GM21723 (cell line): ENCODE results near the gene CANT1.
"Not testable (repeated sequence)": the region's sequence is repeated elsewhere in the genome, so short reads cannot be mapped to it uniquely, and the experiment has no call there.

Experiments used
- ATAC-seq: cut with Tn5 transposase; IDR thresholded peaks from one replicate; pipeline ENCODE4 v1.9.1; 2021; ENCODE audit warnings: mild to moderate bottlenecking, moderate library complexity; ENCODE audit not compliant: unreplicated experiment

The CANT1 gene

DNA sequence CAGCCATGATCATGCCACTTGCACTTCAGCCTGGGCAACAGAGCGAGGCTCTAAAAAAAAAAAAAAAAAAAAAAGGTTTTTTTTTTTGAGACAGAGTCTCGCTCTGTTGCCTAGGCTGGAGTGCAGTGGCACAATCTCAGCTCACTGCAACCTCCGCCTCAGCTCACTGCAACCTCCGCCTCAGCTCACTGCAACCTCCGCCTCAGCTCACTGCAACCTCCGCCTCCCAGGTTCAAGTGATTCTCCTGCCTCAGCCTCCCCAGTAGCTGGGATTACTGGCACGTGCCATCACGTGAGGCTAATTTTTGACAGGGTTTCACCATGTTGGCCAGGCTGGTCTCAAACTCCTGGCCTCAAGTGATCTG lies 46.6 kb downstream of the CANT1 start:
- not testable (repeated sequence) for ATAC-seq

DNA sequence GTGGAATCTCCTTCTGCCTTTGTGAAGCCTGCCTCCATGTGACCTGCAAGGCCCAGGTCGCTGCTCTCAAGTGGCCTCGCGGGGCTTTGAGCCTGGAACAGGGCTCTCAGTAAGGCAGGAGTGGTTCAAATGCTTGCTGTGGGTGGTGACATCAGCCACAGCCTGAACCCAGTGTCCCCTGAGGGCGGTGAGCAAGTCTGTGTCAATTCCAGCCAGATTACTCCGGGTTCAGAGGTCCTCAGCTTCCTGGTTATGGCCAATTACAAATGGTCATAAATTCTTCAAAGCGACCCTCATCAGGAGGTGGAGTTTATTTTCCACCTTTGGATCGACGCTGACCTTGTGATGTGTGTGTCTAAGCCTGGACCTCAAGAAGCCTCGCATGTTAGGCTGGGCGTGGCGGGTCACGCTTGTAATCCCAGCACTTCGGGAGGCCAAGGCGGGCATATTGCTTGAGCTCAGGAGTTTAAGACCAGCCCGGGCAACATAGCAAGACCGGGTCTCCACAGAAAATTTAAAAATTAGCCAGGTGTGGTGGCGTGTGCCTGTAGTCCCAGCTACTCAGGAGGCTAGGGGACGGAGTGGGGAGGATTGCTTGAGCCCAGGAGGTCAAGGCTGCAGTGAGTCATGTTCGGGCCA lies 47.1 kb downstream of the CANT1 start:
- no peak for ATAC-seq

DNA sequence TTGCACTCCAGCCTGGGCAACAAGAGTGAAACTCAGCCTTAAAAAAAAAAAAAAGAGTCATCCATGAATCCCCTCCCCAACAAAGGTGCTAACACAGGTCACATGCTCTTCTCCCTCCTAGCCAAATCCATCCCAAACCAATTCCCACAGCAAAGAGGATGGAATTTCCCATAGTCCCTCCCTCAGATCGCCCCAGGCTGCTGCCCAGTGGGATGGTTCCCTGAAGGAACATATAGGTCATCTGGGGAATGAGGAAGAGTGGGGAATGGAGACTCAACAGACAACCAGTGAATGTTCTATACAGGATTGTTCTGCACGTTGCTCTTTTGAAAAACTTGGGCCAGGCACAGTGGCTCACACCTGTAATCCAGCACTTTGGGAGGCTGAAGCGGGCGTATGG lies 48.0 kb downstream of the CANT1 start:
- no peak for ATAC-seq

- ATAC-seq = no peak
These were observed 48.6 kb downstream of the CANT1 start for GRCh38 chr17:78960928-78961327.

GRCh38 chr17:78959803-78960202 lies 49.8 kb downstream of the CANT1 start:
- ATAC-seq = no peak

DNA sequence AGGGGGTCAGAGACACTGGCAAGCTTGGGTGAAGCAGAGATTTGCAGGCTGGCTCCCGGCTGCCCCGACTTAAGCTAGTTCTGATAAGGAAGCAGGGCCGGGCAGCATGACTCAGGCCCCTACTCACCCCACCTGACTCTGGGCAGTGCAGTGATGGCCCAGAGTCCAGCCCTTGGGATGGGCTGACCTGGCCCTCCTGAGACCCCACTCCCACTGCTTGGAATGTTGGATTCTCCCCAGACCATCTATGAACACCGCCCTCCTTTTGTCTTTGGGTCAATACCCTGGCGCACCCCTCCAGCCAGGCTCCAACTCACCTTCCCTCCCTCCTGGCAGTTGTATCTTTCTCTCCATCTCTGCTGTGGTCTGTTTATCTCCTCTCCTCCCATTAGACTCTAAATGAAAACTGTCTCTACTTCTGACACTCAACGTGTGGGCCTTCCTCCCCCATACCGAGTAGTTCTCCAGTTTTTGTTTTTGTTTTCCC lies 50.9 kb downstream of the CANT1 start:
- ATAC-seq = no peak

GRCh38 chr17:78957128-78957527 lies 52.4 kb downstream of the CANT1 start:
- ATAC-seq = no peak

DNA sequence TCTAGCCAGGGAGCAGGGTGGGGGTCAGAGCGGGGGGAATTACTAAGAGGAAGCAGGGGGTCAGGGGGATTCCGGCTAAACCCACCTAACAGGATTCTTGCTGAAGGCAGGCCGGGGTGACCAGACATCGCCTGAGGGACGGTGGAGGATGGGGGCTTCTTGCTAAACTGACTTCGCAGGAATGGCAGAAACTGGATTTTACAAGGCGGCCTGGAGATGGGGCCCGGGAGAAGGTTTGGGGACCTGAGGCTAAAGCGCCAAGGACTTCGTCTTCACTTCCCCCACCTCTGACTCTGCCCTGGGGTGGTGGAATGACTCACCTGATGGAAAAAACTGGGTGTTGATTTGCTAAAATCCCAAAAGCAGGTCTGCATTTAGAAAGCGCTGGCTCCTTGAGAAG lies 53.3 kb downstream of the CANT1 start:
- ATAC-seq = no peak

- no peak for ATAC-seq
These were observed 54.9 kb downstream of the CANT1 start for GRCh38 chr17:78954684-78955083.

- ATAC-seq = no peak
These were observed 55.9 kb downstream of the CANT1 start for GRCh38 chr17:78953356-78954350.

DNA sequence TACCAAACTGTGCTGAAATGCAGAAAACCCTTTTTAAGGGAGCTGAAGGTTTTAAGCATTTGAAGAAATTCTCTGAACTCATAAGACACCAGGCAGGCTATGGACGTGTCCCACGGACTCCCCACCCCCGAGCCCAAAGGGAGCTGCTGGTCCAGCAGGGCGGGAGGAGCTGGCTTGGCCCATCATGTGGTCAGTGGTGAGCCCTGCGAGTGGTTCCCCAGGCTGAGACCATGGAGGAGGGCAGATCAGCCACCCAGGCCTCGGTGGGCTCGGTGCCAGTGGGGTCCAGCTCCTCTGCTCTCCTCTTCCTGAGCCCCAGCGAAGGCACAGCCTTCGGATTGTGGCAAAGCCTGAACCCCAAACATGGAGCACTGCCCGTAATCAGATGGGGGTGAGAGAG lies 56.9 kb downstream of the CANT1 start:
- ATAC-seq = no peak

GRCh38 chr17:78951967-78952551 lies 57.5 kb downstream of the CANT1 start:
- ATAC-seq = no peak

DNA sequence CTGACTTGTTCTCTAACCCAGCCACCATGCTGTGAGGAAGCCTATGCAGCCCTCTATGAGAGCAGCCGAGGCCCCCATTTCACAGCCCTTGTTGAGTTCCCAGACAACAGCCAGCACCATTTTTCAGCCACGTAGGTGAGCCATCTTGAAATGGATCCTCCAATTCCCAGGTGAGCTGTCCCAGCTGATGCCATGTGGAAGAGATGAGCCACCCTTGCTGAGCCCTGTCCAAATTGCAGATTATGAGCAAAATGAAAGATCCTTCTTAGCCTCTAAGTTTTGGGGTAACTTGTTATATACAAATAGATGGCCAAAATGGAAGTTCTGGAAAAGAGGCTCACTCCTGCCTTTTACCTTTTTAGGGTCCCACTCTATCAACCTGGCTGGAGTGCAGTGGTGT lies 58.7 kb downstream of the CANT1 start:
- ATAC-seq = no peak

GRCh38 chr17:78947235-78948149 lies 62.1 kb downstream of the CANT1 start:
- no peak for ATAC-seq

DNA sequence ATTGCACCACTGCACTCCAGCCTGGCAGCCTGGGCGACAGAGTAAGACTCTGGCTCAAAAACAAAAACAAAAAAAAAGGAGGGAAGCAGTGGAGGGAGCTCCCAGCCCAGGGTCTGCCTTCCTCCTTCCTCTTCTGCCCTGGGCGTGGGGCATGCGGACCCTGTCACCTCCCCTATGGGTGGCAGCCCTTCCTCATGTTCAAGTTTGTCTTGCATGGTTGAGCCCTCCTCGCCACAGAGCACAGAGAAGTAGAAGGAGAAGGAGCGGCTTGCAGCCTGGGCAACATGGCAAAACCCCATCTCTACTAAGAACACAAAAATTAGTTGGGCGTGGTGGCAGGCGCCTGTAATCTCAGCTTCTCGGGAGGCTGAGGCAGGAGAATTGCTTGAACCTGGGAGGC lies 62.9 kb downstream of the CANT1 start:
- ATAC-seq = no peak

- no peak for ATAC-seq
These were observed 63.4 kb downstream of the CANT1 start for GRCh38 chr17:78946131-78946530.

- ATAC-seq = not testable (repeated sequence)
These were observed 64.1 kb downstream of the CANT1 start for GRCh38 chr17:78945455-78945854.

GRCh38 chr17:78944956-78945355 lies 64.6 kb downstream of the CANT1 start:
- ATAC-seq = no peak

DNA sequence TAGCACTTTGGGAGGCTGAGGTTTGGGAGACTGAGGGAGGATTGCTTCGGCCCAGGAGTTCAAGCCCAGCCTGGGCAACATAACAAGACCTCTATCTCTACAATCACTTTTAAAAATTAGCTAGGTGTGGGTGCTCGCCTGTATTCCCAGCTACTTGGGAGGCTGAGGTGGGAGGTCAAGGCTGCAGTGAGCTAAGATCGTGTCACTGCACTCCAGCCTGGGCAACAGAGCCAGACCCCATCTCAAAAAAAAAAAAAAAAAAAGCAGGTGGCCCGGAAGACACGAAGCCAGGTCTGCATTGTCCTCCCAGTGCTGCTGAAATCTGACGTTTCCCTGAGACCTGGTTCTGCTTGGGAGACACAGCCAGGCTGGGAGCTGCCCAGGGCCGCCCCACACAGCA lies 65.5 kb downstream of the CANT1 start:
- no peak for ATAC-seq
